HG02885 (cell line): Measurements from ENCODE around the gene ADORA2A.

Experiments used
- ATAC-seq: cut with Tn5 transposase; IDR thresholded peaks from one replicate; pipeline ENCODE4 v1.9.1; 2021; ENCODE audit warnings: mild to moderate bottlenecking; ENCODE audit not compliant: unreplicated experiment, poor library complexity

Gene ADORA2A

GRCh38 chr22:24402460-24403192 lies 24.8 kb upstream of the ADORA2A start:
- ATAC-seq = no peak

- no peak for ATAC-seq
Observed at GRCh38 chr22:24403346-24403745, 24.1 kb upstream of the ADORA2A start.

GRCh38 chr22:24404561-24405275 lies 22.7 kb upstream of the ADORA2A start:
- ATAC-seq = no peak

GRCh38 chr22:24405631-24406321 lies 21.6 kb upstream of the ADORA2A start:
- no peak for ATAC-seq

GRCh38 chr22:24406322-24407277 lies 20.8 kb upstream of the ADORA2A start:
- ATAC-seq = no peak

- no peak for ATAC-seq
Observed at GRCh38 chr22:24407278-24407665, 20.1 kb upstream of the ADORA2A start.

GRCh38 chr22:24407884-24408283 lies 19.5 kb upstream of the ADORA2A start:
- no peak for ATAC-seq

- ATAC-seq = no peak
Observed at GRCh38 chr22:24408630-24409029, 18.8 kb upstream of the ADORA2A start.

GRCh38 chr22:24409707-24410106 lies 17.7 kb upstream of the ADORA2A start:
- no peak for ATAC-seq

GRCh38 chr22:24410110-24410856 lies 17.1 kb upstream of the ADORA2A start:
- no peak for ATAC-seq

- no peak for ATAC-seq
Observed at GRCh38 chr22:24411256-24412004, 16.0 kb upstream of the ADORA2A start.

- ATAC-seq = no peak
Observed at GRCh38 chr22:24412274-24412673, 15.1 kb upstream of the ADORA2A start.

GRCh38 chr22:24413271-24413670 lies 14.1 kb upstream of the ADORA2A start:
- ATAC-seq = no peak

- ATAC-seq = no peak
Observed at GRCh38 chr22:24413736-24414385, 13.5 kb upstream of the ADORA2A start.

GRCh38 chr22:24414523-24414922 lies 12.9 kb upstream of the ADORA2A start:
- no peak for ATAC-seq

GRCh38 chr22:24414984-24415945 lies 12.1 kb upstream of the ADORA2A start:
- no peak for ATAC-seq

GRCh38 chr22:24416095-24416494 lies 11.3 kb upstream of the ADORA2A start:
- no peak for ATAC-seq
